ENCODE results near the gene TNFAIP1.

The TNFAIP1 gene

DNA sequence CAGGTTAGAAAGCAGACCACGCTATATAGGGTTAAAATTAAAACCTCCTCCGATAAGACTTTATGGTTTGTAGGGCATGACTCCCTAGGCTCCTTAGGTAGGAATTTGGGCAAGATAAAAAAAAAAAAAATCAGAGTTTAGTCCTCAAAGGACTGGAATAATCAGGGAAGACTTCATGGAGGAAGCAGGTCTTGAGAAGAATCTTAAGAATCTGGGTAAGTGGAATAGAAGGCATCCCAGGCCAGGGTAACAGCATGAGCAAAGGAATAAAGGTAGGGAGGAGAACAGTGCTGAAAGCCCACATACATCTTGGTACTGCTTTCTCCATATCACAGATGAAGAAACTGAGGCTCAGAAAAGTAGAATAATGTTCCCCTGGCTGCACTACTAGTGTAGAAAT is 55.0 kb downstream of the TNFAIP1 start:
- Histone ChIP-seq H3K4me1 (ENCODE audit: control insufficient read depth, insufficient read depth, low read length) (no peaks in the 10 kb centered on the region), H3K36me3 (ENCODE audit: control insufficient read depth, insufficient read depth, low read length) (peaks cover 28% of the 10 kb centered on the region), H3K9ac (ENCODE audit: low read length) (no peak overlapping the region), H3K27ac (ENCODE audit: low read depth, low read length) (no peak overlapping the region), H3K27me3 (ENCODE audit: control insufficient read depth, insufficient read depth, low read length) (no peaks in the 10 kb centered on the region), H3K4me3 (ENCODE audit: low read length) (no peak overlapping the region)

DNA sequence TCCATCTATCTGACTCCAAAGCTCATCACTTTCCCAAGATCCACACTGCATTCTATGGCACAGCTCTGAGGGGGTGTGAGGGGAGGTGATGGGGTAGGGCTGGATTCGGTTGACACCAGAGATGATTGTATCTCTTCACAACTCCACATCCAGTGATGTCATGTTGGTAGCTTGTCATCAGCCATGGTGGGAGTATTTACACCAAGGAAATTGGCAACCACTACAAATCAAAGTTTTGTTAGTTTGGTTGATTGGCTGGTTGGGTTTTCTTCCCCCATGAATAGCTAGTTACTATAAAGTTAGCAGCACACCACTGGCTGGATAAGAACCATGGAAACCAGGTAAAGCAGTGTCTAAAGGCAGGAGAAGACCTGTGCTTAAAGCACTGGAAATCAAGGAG is 55.4 kb downstream of the TNFAIP1 start:
- H3K36me3 ChIP-seq (ENCODE audit: control insufficient read depth, insufficient read depth, low read length) = peaks cover 32% of the 10 kb centered on the region
- no peak overlapping the region for H3K4me3 ChIP-seq (ENCODE audit: low read length)

GRCh38 chr17:28391401-28391800 is 55.8 kb downstream of the TNFAIP1 start:
- Histone ChIP-seq H3K36me3 (ENCODE audit: control insufficient read depth, insufficient read depth, low read length) (peaks cover 32% of the 10 kb centered on the region), H3K4me3 (ENCODE audit: low read length) (no peak overlapping the region)

More for the DNA sequence above, 55.4 kb downstream of the TNFAIP1 start:
- Histone ChIP-seq H3K27ac (ENCODE audit: low read depth, low read length) (no peak overlapping the region), H3K27me3 (ENCODE audit: control insufficient read depth, insufficient read depth, low read length) (no peaks in the 10 kb centered on the region), H3K4me1 (ENCODE audit: control insufficient read depth, insufficient read depth, low read length) (no peaks in the 10 kb centered on the region), H3K9ac (ENCODE audit: low read length) (no peak overlapping the region)

DNA sequence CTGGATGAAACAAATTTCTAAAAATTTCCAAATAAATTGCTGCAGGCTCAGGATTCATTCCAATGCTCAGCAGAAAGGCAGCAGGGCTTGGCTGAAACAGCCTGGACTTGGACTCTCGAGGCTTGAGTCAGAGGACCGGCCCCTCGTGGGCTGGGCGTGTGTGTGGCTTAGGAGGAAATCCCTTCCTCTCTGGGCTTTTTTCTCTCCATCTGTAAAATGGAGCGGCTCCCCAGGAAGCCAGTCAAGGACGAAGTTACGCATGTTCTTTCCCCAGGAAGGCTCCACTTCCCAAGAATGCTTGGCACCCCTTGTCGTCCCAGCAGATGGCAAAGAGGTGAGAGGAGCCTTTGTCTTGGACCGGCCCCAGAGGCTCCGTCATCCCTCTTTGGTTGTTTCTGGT is 56.9 kb downstream of the TNFAIP1 start:
- H3K27ac ChIP-seq (ENCODE audit: low read depth, low read length) = no peak overlapping the region
- no peaks in the 10 kb centered on the region for H3K4me1 ChIP-seq (ENCODE audit: control insufficient read depth, insufficient read depth, low read length)
- no peaks in the 10 kb centered on the region for H3K27me3 ChIP-seq (ENCODE audit: control insufficient read depth, insufficient read depth, low read length)
- no peak overlapping the region for H3K9ac ChIP-seq (ENCODE audit: low read length)
- H3K4me3 ChIP-seq (ENCODE audit: low read length) = no peak overlapping the region
- peaks cover 34% of the 10 kb centered on the region for H3K36me3 ChIP-seq (ENCODE audit: control insufficient read depth, insufficient read depth, low read length)

More at GRCh38 chr17:28391401-28391800, 55.8 kb downstream of the TNFAIP1 start:
- Histone ChIP-seq H3K9ac (ENCODE audit: low read length) (no peak overlapping the region), H3K27me3 (ENCODE audit: control insufficient read depth, insufficient read depth, low read length) (no peaks in the 10 kb centered on the region), H3K27ac (ENCODE audit: low read depth, low read length) (no peak overlapping the region), H3K4me1 (ENCODE audit: control insufficient read depth, insufficient read depth, low read length) (no peaks in the 10 kb centered on the region)

DNA sequence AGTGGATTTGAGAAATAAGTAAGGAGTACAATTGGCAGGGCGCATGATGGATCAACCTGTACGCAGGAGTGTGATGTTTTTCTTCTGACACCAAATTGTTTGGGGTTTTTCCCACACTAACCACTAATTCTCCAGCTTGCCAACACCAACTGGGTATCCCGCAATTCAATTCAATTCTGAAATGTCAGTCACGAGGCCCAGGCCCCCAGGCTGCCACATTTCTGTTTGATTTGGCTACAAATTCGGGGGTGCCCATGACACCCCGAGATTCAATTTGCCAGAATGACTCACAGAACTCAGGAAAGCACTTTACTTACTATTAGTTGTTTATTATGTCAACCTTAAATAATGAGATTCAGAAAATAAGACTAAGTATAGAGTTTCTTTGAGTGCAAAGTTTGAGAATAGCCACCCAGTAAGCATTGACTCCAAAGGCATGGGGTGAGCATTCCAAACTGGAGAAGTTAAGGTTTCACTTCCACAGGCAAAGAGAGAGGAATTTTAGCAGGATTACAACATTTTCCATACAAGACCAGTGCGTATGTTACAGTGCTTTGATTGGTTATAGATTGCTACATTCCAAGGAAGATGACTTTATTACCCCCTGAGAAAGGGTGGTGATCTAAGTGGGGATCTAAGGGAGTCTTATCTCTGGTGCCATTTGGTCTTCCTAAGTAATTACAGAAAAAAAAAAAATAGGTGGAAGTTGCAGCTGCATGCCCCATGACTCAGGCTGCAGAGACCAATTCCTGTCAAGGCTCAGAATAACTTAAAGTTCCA is 59.0 kb downstream of the TNFAIP1 start:
- Histone ChIP-seq H3K4me1 (ENCODE audit: control insufficient read depth, insufficient read depth, low read length) (no peaks in the 10 kb centered on the region), H3K27me3 (ENCODE audit: control insufficient read depth, insufficient read depth, low read length) (no peaks in the 10 kb centered on the region), H3K27ac (ENCODE audit: low read depth, low read length) (no peak overlapping the region), H3K4me3 (ENCODE audit: low read length) (no peak overlapping the region), H3K9ac (ENCODE audit: low read length) (no peak overlapping the region), H3K36me3 (ENCODE audit: control insufficient read depth, insufficient read depth, low read length) (peaks cover 26% of the 10 kb centered on the region)

DNA sequence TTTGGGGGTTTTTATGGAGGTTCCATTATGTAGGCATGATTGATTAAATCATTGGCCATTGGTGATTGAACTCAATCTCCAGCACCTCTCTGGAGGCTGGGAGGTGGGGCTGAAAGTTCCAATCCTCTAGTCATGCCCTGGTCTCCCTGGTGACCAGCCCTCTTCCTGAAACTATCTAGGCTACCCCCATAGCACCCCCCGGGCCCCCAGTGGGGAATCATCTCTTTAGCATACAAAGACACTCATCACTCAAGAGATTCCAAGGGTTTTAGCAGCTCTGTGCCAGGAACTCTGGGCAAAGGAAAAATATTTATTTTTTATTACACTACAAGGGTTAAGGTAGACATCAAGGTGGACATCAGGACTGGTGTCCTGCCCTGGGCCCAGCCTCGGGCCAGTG is 59.9 kb downstream of the TNFAIP1 start:
- no peak overlapping the region for H3K4me3 ChIP-seq (ENCODE audit: low read length)
- H3K9ac ChIP-seq (ENCODE audit: low read length) = no peak overlapping the region
- no peaks in the 10 kb centered on the region for H3K27me3 ChIP-seq (ENCODE audit: control insufficient read depth, insufficient read depth, low read length)
- no peaks in the 10 kb centered on the region for H3K4me1 ChIP-seq (ENCODE audit: control insufficient read depth, insufficient read depth, low read length)
- peaks cover 22% of the 10 kb centered on the region for H3K36me3 ChIP-seq (ENCODE audit: control insufficient read depth, insufficient read depth, low read length)
- no peak overlapping the region for H3K27ac ChIP-seq (ENCODE audit: low read depth, low read length)

GRCh38 chr17:28395968-28396367 is 60.4 kb downstream of the TNFAIP1 start:
- H3K27ac ChIP-seq (ENCODE audit: low read depth, low read length) = no peak overlapping the region
- H3K27me3 ChIP-seq (ENCODE audit: control insufficient read depth, insufficient read depth, low read length) = no peaks in the 10 kb centered on the region
- no peak overlapping the region for H3K4me3 ChIP-seq (ENCODE audit: low read length)
- H3K9ac ChIP-seq (ENCODE audit: low read length) = no peak overlapping the region
- H3K4me1 ChIP-seq (ENCODE audit: control insufficient read depth, insufficient read depth, low read length) = no peaks in the 10 kb centered on the region
- H3K36me3 ChIP-seq (ENCODE audit: control insufficient read depth, insufficient read depth, low read length) = peaks cover 19% of the 10 kb centered on the region
